ENCODE data around the gene CCDC112.

- TF ChIP-seq EZH2 (IDR thresholded peaks at IDR 0.05; ENCODE audit: borderline replicate concordance, low read length) = no peak
- TF ChIP-seq, protein P1, sequence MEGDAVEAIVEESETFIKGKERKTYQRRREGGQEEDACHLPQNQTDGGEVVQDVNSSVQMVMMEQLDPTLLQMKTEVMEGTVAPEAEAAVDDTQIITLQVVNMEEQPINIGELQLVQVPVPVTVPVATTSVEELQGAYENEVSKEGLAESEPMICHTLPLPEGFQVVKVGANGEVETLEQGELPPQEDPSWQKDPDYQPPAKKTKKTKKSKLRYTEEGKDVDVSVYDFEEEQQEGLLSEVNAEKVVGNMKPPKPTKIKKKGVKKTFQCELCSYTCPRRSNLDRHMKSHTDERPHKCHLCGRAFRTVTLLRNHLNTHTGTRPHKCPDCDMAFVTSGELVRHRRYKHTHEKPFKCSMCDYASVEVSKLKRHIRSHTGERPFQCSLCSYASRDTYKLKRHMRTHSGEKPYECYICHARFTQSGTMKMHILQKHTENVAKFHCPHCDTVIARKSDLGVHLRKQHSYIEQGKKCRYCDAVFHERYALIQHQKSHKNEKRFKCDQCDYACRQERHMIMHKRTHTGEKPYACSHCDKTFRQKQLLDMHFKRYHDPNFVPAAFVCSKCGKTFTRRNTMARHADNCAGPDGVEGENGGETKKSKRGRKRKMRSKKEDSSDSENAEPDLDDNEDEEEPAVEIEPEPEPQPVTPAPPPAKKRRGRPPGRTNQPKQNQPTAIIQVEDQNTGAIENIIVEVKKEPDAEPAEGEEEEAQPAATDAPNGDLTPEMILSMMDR (IDR thresholded peaks at IDR 0.05; ENCODE audit: low read length) = no peak
Observed at GRCh38 chr5:115324021-115324420, 27.6 kb upstream of the CCDC112 start.
